GDM1 (cell line): Measurements from ENCODE around the gene MRPL54.
"Not testable (repeated sequence)": the region's sequence is repeated elsewhere in the genome, so short reads cannot be mapped to it uniquely, and the experiment has no call there.

Source experiments
- DNase-seq: peaks from one replicate; lab custom pipeline; 2025; lab: John Stamatoyannopoulos, UW

The MRPL54 gene

DNA sequence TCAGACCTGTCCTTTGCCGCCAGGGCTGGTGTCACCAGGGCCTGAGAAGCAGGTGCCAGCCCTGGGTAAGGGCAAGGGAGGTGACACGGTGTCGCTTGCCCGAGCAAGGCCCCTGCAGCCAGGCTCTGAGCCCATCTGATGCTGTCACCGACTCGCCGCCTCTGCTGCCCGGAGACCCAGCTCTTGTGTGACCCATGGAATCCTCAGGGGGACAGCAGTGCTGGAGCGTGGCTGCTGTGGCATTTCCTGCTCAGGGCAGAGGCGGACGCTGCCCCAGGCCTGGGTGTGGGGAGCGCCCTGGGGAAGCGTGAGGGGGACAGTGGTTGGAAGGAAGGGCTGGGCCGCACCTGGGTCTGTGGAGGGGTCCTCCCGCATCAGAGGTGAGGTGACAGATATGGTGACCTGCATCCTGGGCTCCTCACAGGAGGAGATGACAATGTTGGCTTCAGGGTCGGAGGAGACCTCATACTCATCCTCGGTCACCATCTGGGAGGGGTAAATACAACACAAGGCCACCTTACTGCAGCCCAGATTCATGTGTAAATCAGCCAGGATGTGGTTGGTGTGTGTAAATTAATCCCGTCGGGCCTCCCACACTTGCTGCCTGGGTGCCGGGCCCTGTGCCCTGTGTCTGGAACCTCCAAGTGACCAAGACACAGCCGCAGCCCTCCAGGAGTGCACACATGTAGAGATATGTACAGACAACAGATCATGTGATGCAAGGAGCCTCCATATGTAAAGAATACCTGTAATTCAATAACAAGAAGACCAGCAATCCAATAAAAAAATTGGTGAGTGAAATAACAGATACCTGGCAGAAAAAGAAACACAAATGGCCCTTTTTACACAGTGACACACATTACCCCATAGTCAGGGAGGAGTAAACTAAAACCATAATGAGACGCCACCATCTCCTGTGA is 51.3 kb downstream of the MRPL54 start:
- DNase-seq = no peak

DNA sequence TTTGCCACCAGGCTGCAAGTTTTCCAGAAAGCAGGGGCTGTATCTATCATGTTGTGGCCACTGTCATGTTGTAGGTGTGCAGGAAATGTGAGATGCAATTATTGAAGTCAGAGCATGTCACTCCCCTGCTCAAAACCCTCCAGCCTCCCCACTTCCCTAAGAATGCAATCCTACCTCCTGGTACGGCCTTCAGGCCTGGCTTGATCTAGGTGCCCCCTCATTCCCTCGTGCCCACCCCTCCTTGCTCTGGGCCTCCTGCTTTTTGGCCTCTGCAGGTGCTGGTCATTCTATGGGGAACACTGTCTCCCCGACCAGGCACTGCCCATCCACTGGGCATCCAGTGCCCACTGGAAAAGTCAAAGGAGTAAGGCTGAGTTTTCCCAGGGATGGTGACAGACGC is 52.2 kb downstream of the MRPL54 start:
- no peak for DNase-seq

DNA sequence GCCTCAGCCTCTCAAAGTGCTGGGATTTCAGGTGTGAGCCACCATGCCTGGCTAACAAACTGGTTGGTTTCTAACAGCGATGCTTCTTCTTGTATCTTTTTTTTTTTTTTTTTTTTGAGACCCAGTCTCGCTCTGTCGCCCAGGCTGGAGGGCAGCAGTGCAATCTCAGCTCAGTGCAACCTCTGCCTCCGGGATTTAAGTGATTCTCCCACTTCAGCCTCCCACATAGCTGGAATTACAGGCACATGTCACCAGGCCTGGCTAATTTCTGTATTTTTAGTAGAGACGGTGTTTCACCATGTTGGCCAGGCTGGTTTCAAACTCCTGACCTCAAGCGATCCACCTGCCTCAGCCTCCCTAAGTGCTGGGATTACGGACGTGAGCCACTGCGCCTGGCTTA is 53.7 kb downstream of the MRPL54 start:
- DNase-seq = not testable (repeated sequence)

DNA sequence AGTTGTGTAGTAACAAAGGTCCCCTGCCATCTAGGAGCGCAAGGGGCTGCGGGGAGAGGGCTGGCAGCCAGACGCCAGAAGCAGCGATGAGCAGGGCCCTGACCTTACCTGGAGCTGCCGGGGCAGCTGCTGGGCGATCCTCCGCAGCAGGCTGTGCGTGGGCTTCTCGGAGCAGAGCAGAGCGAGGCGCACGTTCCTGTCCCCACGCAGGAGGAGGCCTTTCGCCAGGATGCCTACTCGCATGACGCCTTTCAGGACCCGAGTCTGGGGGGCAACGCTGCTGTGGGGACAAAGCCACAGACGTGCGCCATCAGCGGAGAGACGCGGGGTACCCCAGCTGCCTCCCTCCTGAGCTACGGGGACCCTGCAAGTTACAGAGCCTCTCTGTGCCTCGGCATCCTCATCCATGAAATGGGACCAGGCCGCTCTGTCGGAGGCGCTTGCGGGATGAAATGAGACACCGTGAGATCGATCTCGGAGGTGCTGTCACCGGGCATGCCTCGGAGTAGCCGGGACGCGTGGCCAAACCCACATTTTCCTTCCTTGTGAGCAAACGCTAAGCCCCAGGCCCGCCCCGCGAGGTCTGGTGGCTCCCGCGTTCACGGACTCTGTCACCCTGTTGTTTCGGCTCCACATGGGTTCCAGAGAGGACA is 54.2 kb downstream of the MRPL54 start:
- DNase-seq = no peak
